BJ (cell line): ENCODE measurements around the gene RPL37A. TPM values are rescaled to one million over a fixed set of nuclear protein-coding genes. Genes with fewer than 3 reads are reported as not detected.

Experiments used
- CTCF ChIA-PET: fragments of 350-600 bp; formaldehyde crosslinking; extraction: SDS; loops from one replicate; lab custom pipeline; 2021; ENCODE audit warnings: antibody characterized with exemption, inconsistent platforms; lab: Yijun Ruan, JAX
- POLR2A ChIA-PET: fragments of 300-600 bp; sonication (Branson Sonifier 250); formaldehyde crosslinking; extraction: SDS; loops from one replicate; lab custom pipeline; 2021; ENCODE audit warnings: antibody characterized with exemption; lab: Charles Lee
- DNase-seq: peaks from one replicate; pipeline ENCODE4 v3.0.0-alpha.2; 2011; ENCODE audit warnings: low read depth
- H3K27me3 ChIP-seq: 2 replicates; pipeline ENCODE4 v1.6.0; 2011; ENCODE audit warnings: low read length; ENCODE audit not compliant: control insufficient read depth, insufficient read depth
- H3K36me3 ChIP-seq: 2 replicates; pipeline ENCODE4 v1.5.1; 2011; ENCODE audit warnings: low read length; ENCODE audit not compliant: control insufficient read depth, insufficient read depth
- H3K4me3 ChIP-seq: 2 replicates; pipeline ENCODE4 v1.5.1; 2011; ENCODE audit warnings: low read depth, mild to moderate bottlenecking, control low read depth, low read length
- polyA plus RNA-seq: library from polyadenylated mRNA; depleted of rRNA; stranded (reverse); fragments of >200 nt; gene quantifications from 2 replicates; pipeline ENCODE4 v1.2.3, GENCODE V29; 2011
- TF ChIP-seq, protein P1 (sequence below): IDR thresholded peaks from 2 replicates; pipeline ENCODE4 v1.5.1; 2011; ENCODE audit warnings: low read depth, mild to moderate bottlenecking, control low read depth, inconsistent platforms, low read length, moderate library complexity; ENCODE audit not compliant: insufficient read depth

Gene RPL37A
- polyA plus RNA-seq, 1 experiment = 4,924 TPM

DNA sequence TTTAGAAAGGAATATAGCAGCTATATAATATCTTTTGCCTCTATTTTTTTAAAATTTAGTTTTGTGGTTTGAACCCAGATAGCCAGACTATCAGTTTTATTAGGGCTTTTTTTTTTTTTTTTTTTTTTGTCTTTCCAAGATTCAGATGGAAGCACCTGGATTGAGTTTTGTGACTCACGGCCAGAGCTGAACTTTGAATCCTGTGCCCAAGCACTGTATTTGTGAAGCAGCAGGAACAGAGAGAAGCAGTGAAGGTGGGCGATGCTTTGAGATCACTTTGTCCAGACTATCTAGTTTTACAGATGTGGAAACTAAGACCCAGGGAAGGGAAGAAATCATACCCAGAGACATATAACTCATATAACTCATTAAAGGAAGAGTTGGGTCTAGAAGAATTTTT lies 33.9 kb downstream of the RPL37A start:
- no peaks in the 10 kb centered on the region for H3K36me3 ChIP-seq
- no peak for DNase-seq
- TF ChIP-seq, protein P1, sequence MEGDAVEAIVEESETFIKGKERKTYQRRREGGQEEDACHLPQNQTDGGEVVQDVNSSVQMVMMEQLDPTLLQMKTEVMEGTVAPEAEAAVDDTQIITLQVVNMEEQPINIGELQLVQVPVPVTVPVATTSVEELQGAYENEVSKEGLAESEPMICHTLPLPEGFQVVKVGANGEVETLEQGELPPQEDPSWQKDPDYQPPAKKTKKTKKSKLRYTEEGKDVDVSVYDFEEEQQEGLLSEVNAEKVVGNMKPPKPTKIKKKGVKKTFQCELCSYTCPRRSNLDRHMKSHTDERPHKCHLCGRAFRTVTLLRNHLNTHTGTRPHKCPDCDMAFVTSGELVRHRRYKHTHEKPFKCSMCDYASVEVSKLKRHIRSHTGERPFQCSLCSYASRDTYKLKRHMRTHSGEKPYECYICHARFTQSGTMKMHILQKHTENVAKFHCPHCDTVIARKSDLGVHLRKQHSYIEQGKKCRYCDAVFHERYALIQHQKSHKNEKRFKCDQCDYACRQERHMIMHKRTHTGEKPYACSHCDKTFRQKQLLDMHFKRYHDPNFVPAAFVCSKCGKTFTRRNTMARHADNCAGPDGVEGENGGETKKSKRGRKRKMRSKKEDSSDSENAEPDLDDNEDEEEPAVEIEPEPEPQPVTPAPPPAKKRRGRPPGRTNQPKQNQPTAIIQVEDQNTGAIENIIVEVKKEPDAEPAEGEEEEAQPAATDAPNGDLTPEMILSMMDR = no peak
- ChIA-PET POLR2A (no interaction called here), CTCF (interaction anchor here (0.8 to 3.9 kb wide), 4 partner anchors 14 to 133 kb away, joined by 3 to 18 read pairs (median 4); no protein-coding TSS in a partner anchor)
- H3K4me3 ChIP-seq = no peak overlapping the region
- H3K27me3 ChIP-seq = no peaks in the 10 kb centered on the region

- no peak for DNase-seq
- no peaks in the 10 kb centered on the region for H3K36me3 ChIP-seq
- CTCF ChIA-PET = interaction anchor here (1.0 to 3.9 kb wide), 2 partner anchors 10 to 15 kb away, joined by 4 to 18 read pairs; no protein-coding TSS in a partner anchor
- H3K27me3 ChIP-seq = no peaks in the 10 kb centered on the region
- TF ChIP-seq, protein P1 = no peak
- POLR2A ChIA-PET = no interaction called here
- H3K4me3 ChIP-seq = no peak overlapping the region
Measured at GRCh38 chr2:216533609-216534008, 35.0 kb downstream of the RPL37A start.

- ChIA-PET CTCF (no interaction called here), POLR2A (no interaction called here)
- Histone ChIP-seq H3K27me3 (no peaks in the 10 kb centered on the region), H3K36me3 (no peaks in the 10 kb centered on the region), H3K4me3 (no peak overlapping the region)
- no peak for DNase-seq
- TF ChIP-seq, protein P1 = no peak
Measured at GRCh38 chr2:216534809-216535208, 36.2 kb downstream of the RPL37A start.

GRCh38 chr2:216535454-216535995 lies 36.9 kb downstream of the RPL37A start:
- CTCF ChIA-PET = interaction anchor here (1.8 to 1.9 kb wide), 2 partner anchors 11 to 131 kb away, joined by 5 to 8 read pairs; no protein-coding TSS in a partner anchor
- POLR2A ChIA-PET = no interaction called here
- TF ChIP-seq, protein P1 = no peak
- Histone ChIP-seq H3K4me3 (no peak overlapping the region), H3K27me3 (no peaks in the 10 kb centered on the region), H3K36me3 (no peaks in the 10 kb centered on the region)
- DNase-seq = peak; percentile 95

DNA sequence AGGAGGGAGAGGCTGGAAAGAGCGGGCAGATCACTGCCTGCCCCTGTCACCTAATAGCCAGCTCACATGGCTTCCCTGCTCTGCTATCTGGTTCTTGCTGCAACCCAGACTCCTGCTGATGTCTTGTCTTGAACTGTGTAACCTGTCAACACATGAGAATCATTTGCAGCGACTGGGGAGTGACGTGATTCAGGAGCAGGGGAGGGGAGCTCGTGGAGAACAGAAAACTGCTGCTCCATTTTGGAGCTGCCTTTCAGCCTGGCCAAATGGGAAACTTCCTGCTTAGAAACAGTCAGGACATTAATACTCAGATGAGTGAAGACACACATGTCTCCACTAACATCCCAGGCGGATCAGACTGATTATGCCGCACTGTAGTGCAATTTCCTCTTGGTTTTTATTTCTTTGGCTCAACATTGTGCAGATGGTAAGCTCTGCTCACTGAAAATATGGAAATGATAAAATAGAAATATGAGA lies 38.1 kb downstream of the RPL37A start:
- POLR2A ChIA-PET = interaction anchor here (1.1 kb wide), 1 partner anchor 10 kb away, joined by 5 read pairs; no protein-coding TSS in a partner anchor

More for the DNA sequence above, 38.1 kb downstream of the RPL37A start:
- CTCF ChIA-PET = interaction anchor here (1.5 to 1.9 kb wide), 4 partner anchors 10 to 129 kb away, joined by 3 to 8 read pairs (median 6); no protein-coding TSS in a partner anchor
- no peak for DNase-seq
- no peak overlapping the region for H3K4me3 ChIP-seq
- TF ChIP-seq, protein P1 = no peak
- H3K27me3 ChIP-seq = no peaks in the 10 kb centered on the region
- H3K36me3 ChIP-seq = no peaks in the 10 kb centered on the region
